ENCODE data around the gene GCSAML.

GCSAML gene

DNA sequence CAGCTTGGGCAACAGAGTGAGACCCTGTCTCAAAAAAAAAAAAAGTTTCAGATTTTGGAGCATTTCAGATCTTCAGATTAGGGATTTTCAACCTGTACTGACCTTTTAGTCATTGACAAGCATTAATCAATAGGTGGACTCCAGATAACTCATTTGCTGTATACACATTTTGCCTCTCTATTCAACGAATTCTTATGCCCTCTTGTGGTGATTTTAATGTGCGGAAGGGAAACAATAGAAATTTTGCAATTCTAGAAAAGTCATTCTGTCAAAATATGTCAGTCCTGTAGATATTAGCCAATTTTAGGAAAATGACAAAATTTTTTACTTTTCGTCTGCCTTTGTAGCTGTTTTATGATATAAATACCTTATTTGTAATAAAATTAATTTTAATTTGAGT is 27.6 kb downstream of the GCSAML start:
- no peak for DNase-seq

- DNase-seq, result no peak
Measured at GRCh38 chr1:247578946-247579460, 30.1 kb downstream of the GCSAML start.

- no peak for DNase-seq
Measured at GRCh38 chr1:247588060-247588459, 39.1 kb downstream of the GCSAML start, which contains the start of gene OR2G2. Gene OR2G2, plus strand, starts transcription at chr1:247588360. Its CDS starts 0 bp downstream, at chr1:247588360.

- no peak for DNase-seq
Measured at GRCh38 chr1:247605286-247605685, 56.4 kb downstream of the GCSAML start, which contains the start of gene OR2G3. Gene OR2G3, plus strand, starts transcription at chr1:247605586. Its CDS starts 0 bp downstream, at chr1:247605586.

DNA sequence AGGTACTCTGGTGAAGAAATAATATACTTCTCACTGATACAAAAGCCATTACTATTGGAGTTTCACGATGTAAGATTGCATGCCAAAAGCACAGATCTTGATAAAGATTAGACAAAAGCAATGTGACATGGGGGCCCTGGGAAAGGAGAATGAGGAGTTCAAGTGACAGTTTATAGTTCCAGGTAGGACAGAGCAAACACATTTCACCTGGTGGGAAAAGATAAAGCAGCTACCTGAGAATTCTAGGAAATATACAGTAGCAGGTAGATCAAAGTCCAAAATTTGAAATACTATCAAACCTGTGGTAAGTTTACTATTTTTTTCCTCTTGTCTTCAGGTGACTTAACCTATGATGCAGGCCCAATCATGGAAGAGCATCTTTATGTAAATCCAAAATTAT is 64.5 kb downstream of the GCSAML start:
- no peak for DNase-seq

DNA sequence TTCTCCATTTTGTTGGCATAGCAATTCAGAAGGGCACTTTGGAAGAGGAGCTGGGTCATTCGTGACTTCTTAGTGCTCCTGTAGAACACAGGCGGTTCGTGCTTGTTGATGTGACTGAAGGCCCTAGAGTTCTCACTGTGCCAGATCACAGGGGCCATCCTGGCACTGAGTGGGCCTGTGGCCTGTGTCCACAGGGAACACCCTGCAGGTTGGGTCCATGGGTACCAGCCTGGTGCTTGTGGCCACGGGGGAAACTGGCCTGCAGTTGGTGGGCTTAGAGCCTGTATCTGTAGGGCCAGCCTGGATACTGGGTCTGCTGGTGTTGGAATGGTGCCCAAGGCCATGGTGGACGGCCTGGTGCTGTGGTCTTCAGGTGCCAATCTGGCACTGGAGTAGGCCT is 65.7 kb downstream of the GCSAML start:
- DNase-seq, result no peak

Data from DMS79 (cell line).